ENCODE data around the gene DDA1.

The DDA1 gene

GRCh38 chr19:17325133-17325532 lies 15.8 kb downstream of the DDA1 start:
- Mint-ChIP-seq H3K27ac (no peak overlapping the region), H3K4me3 (no peak overlapping the region), H3K27me3 (ENCODE audit: low read depth, poor library complexity) (peaks cover 16% of the 10 kb centered on the region), H3K36me3 (ENCODE audit: low read depth) (peaks cover 12% of the 10 kb centered on the region), H3K4me1 (peaks cover 19% of the 10 kb centered on the region), H3K9me3 (no peaks in the 10 kb centered on the region)
- no peak for TF ChIP-seq CTCF (IDR thresholded peaks at IDR 0.05)
- DNase-seq: no peak

GRCh38 chr19:17325881-17326594 lies 16.7 kb downstream of the DDA1 start:
- H3K36me3 Mint-ChIP-seq (ENCODE audit: low read depth): peaks cover 18% of the 10 kb centered on the region
- no peak overlapping the region for H3K27ac Mint-ChIP-seq
- H3K4me1 Mint-ChIP-seq: peaks cover 25% of the 10 kb centered on the region
- no peak for DNase-seq
- H3K27me3 Mint-ChIP-seq (ENCODE audit: low read depth, poor library complexity): peaks cover 24% of the 10 kb centered on the region
- TF ChIP-seq CTCF (IDR thresholded peaks at IDR 0.05): no peak
- peak overlapping the region; percentile 54 for H3K4me3 Mint-ChIP-seq
- no peaks in the 10 kb centered on the region for H3K9me3 Mint-ChIP-seq

GRCh38 chr19:17326595-17326966 lies 17.2 kb downstream of the DDA1 start:
- TF ChIP-seq CTCF (IDR thresholded peaks at IDR 0.05): no peak
- Mint-ChIP-seq H3K27ac (no peak overlapping the region), H3K4me3 (peak overlapping the region; percentile 54), H3K4me1 (peaks cover 25% of the 10 kb centered on the region), H3K9me3 (no peaks in the 10 kb centered on the region), H3K27me3 (ENCODE audit: low read depth, poor library complexity) (peaks cover 24% of the 10 kb centered on the region), H3K36me3 (ENCODE audit: low read depth) (peaks cover 23% of the 10 kb centered on the region)
- no peak for DNase-seq

- peaks cover 24% of the 10 kb centered on the region for H3K36me3 Mint-ChIP-seq (ENCODE audit: low read depth)
- H3K27ac Mint-ChIP-seq: peak overlapping the region; percentile 64
- DNase-seq: no peak
- peaks cover 27% of the 10 kb centered on the region for H3K27me3 Mint-ChIP-seq (ENCODE audit: low read depth, poor library complexity)
- H3K4me3 Mint-ChIP-seq: peak overlapping the region; percentile 87
- H3K9me3 Mint-ChIP-seq: no peaks in the 10 kb centered on the region
- peaks cover 25% of the 10 kb centered on the region for H3K4me1 Mint-ChIP-seq
- no peak for TF ChIP-seq CTCF (IDR thresholded peaks at IDR 0.05)
These were observed 17.8 kb downstream of the DDA1 start for GRCh38 chr19:17327068-17327653.

- Mint-ChIP-seq H3K27me3 (ENCODE audit: low read depth, poor library complexity) (peaks cover 27% of the 10 kb centered on the region), H3K4me1 (peaks cover 30% of the 10 kb centered on the region), H3K27ac (peak overlapping the region; percentile 66), H3K4me3 (peak overlapping the region; percentile 87), H3K36me3 (ENCODE audit: low read depth) (peaks cover 26% of the 10 kb centered on the region), H3K9me3 (no peaks in the 10 kb centered on the region)
- TF ChIP-seq CTCF (IDR thresholded peaks at IDR 0.05): peak; percentile 67
- DNase-seq: peak; percentile 87
These were observed 18.5 kb downstream of the DDA1 start for GRCh38 chr19:17327654-17328516.
